Hepatocyte (in vitro differentiated cells): ENCODE measurements around the gene CD4. TPM values are rescaled to one million over a fixed set of nuclear protein-coding genes. Genes with fewer than 3 reads are reported as not detected.

Source experiments
- DNase-seq: peaks from one replicate; pipeline ENCODE4 v3.0.0-alpha.2; 2016; ENCODE audit warnings: low spot score
- H2AFZ ChIP-seq: fragments of 200-600 bp; sonication (generic); 2 replicates; pipeline ENCODE4 v1.6.0; 2016; ENCODE audit warnings: antibody characterized with exemption, mild to moderate bottlenecking
- H3K27ac ChIP-seq: fragments of 200-600 bp; sonication (generic); 2 replicates; pipeline ENCODE4 v1.5.1; 2016; ENCODE audit warnings: mild to moderate bottlenecking
- H3K27me3 ChIP-seq: fragments of 200-600 bp; sonication (generic); 2 replicates; pipeline ENCODE4 v1.6.1; 2016
- H3K36me3 ChIP-seq: fragments of 200-600 bp; sonication (generic); replicated peaks from 2 replicates; pipeline ENCODE4 v1.5.1; 2016; ENCODE audit warnings: low read depth; ENCODE audit not compliant: insufficient read depth
- H3K4me1 ChIP-seq: fragments of 200-600 bp; sonication (generic); 2 replicates; pipeline ENCODE4 v1.5.1; 2016; ENCODE audit warnings: mild to moderate bottlenecking, moderate library complexity; ENCODE audit not compliant: insufficient read depth
- H3K4me2 ChIP-seq: fragments of 200-600 bp; sonication (generic); 2 replicates; pipeline ENCODE4 v1.6.0; 2016
- H3K4me3 ChIP-seq: fragments of 200-600 bp; sonication (generic); 2 replicates; pipeline ENCODE4 v1.5.1; 2016; ENCODE audit warnings: mild to moderate bottlenecking
- H3K79me2 ChIP-seq: fragments of 200-600 bp; sonication (generic); 2 replicates; pipeline ENCODE4 v1.6.0; 2017; ENCODE audit warnings: mild to moderate bottlenecking
- H3K9me2 ChIP-seq: fragments of 200-600 bp; sonication (generic); replicated peaks from 2 replicates; pipeline ENCODE4 v1.6.0; 2017; ENCODE audit warnings: mild to moderate bottlenecking; ENCODE audit not compliant: insufficient read depth
- H3K9me3 ChIP-seq: fragments of 200-600 bp; sonication (generic); 2 replicates; pipeline ENCODE4 v1.5.1; 2016; ENCODE audit warnings: low read depth, mild to moderate bottlenecking
- H4K20me1 ChIP-seq: fragments of 200-600 bp; sonication (generic); 2 replicates; pipeline ENCODE4 v1.6.0; 2016; ENCODE audit warnings: mild to moderate bottlenecking; ENCODE audit not compliant: insufficient read depth, poor library complexity, severe bottlenecking
- EZH2 ChIP-seq: fragments of 200-600 bp; sonication (generic); IDR thresholded peaks from 2 replicates; pipeline ENCODE4 v1.6.1; 2016; ENCODE audit warnings: antibody characterized with exemption, mild to moderate bottlenecking, borderline replicate concordance
- EZH2phosphoT487 ChIP-seq: fragments of 200-600 bp; sonication (generic); IDR thresholded peaks from one replicate; pipeline ENCODE4 v1.6.1; 2018; ENCODE audit warnings: antibody characterized with exemption, mild to moderate bottlenecking, low read depth, moderate library complexity; ENCODE audit not compliant: unreplicated experiment, severe bottlenecking
- WGBS: methylation state at CpG from one replicate; pipeline ENCODE4 v1.1.6; 2016; ENCODE audit warnings: low lambda C conversion rate; ENCODE audit errors: missing lambda C conversion rate; 5-methylcytosine and 5-hydroxymethylcytosine counted together
- polyA plus RNA-seq: library from polyadenylated mRNA; unstranded; fragments of >200 nt; fragmentation: Nextera tagmentation; extraction: Ambion mirVana; gene quantifications from 2 replicates; pipeline ENCODE4 v1.2.1, GENCODE V29; 2016
- total RNA-seq: library from RNA; depleted of rRNA; stranded (reverse); fragments of >200 nt; gene quantifications from 2 replicates; pipeline ENCODE4 v1.2.3, GENCODE V29; 2014
- TF ChIP-seq, protein P1 (sequence below): fragments of 200-600 bp; sonication (generic); IDR thresholded peaks from 2 replicates; pipeline ENCODE4 v1.5.1; 2016; ENCODE audit warnings: antibody characterized with exemption, mild to moderate bottlenecking; ENCODE audit not compliant: poor library complexity

The CD4 gene
- total and polyA plus RNA-seq, 2 experiments from 2014 or later = 2.7 to 6.4 TPM

- peaks cover 5% of the 10 kb centered on the region for H3K27me3 ChIP-seq
- no peaks in the 10 kb centered on the region for H3K9me3 ChIP-seq
- peaks cover 6% of the 10 kb centered on the region for H3K79me2 ChIP-seq
- H3K36me3 ChIP-seq = no peaks in the 10 kb centered on the region
- 11% methylated on average over 8 of the region's 8 CpGs for WGBS
- no peaks in the 10 kb centered on the region for H4K20me1 ChIP-seq
- TF ChIP-seq, protein P1, sequence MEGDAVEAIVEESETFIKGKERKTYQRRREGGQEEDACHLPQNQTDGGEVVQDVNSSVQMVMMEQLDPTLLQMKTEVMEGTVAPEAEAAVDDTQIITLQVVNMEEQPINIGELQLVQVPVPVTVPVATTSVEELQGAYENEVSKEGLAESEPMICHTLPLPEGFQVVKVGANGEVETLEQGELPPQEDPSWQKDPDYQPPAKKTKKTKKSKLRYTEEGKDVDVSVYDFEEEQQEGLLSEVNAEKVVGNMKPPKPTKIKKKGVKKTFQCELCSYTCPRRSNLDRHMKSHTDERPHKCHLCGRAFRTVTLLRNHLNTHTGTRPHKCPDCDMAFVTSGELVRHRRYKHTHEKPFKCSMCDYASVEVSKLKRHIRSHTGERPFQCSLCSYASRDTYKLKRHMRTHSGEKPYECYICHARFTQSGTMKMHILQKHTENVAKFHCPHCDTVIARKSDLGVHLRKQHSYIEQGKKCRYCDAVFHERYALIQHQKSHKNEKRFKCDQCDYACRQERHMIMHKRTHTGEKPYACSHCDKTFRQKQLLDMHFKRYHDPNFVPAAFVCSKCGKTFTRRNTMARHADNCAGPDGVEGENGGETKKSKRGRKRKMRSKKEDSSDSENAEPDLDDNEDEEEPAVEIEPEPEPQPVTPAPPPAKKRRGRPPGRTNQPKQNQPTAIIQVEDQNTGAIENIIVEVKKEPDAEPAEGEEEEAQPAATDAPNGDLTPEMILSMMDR = no peak
- TF ChIP-seq EZH2 = no peak
- TF ChIP-seq EZH2phosphoT487 = no peak
- peak; percentile 91 for DNase-seq
- no peaks in the 10 kb centered on the region for H3K9me2 ChIP-seq
- no peak overlapping the region for H3K4me3 ChIP-seq
- peak overlapping the region; percentile 79 for H3K4me2 ChIP-seq
- H3K4me1 ChIP-seq = peaks cover 3% of the 10 kb centered on the region
- H2AFZ ChIP-seq = no peak overlapping the region
- H3K27ac ChIP-seq = peak overlapping the region; percentile 59
Measured at GRCh38 chr12:6827437-6827911, 38.1 kb downstream of the CD4 start.

GRCh38 chr12:6827982-6828780 lies 38.9 kb downstream of the CD4 start, which contains the start of gene P3H3:
TSS of gene P3H3 (plus strand) at chr12:6828407. CDS start at chr12:6828441, 34 bp downstream.
- Histone ChIP-seq H3K79me2 (peaks cover 6% of the 10 kb centered on the region), H3K9me2 (no peaks in the 10 kb centered on the region), H3K4me2 (peak within 1 kb of the TSS; percentile 79), H3K9me3 (no peaks in the 10 kb centered on the region), H3K4me1 (peaks cover 3% of the 10 kb centered on the region), H2AFZ (peak within 1 kb of the TSS; percentile 93), H4K20me1 (no peaks in the 10 kb centered on the region), H3K27ac (peak within 1 kb of the TSS; percentile 96), H3K4me3 (peak within 1 kb of the TSS; percentile 100), H3K36me3 (no peaks in the 10 kb centered on the region), H3K27me3 (no peaks in the 10 kb centered on the region)
- WGBS = under 1% methylated on average over 40 of the region's 60 CpGs
- TF ChIP-seq EZH2 (no peak), EZH2phosphoT487 (no peak)
- TF ChIP-seq, protein P1 = peak; percentile 9
- peak; percentile 60 for DNase-seq

DNA sequence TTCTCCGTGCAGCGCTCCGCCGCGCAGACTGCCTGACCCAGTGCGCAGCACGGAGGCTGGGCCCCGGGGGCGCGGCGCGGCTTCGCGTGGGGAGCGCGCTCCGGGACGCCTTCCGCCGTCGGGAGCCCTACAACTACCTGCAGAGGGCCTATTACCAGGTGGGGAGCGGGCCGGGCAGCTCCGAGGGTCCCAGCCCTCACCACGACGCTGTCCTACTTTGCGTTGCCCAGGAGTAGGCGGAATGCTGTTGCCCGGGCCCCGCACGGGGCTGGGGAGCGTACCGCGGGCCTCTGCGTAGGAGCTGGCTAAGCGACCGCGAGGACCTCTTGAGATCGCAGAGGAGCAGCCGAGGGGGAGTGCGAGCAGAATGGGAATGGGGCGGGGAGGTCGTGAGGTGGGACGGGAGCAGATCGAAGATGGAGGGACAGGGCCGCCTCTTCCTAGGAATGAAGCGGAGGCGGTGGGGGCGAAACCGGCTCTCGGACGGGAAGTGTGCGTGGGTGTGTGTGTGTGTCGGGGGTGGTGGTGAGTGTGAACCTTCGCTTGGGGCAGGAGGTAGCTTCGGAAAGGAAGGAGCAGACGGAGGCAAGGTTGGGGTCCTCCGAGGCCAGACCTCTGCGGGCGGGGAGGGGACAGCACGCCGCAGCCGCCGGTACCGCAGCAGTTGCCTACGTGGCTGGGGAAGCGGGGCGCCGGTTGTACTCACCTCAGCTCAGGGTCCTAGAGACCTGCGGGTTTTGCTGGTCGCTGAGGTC lies 39.6 kb downstream of the CD4 start:
- 2% methylated on average over 57 of the region's 71 CpGs for WGBS
- H3K27me3 ChIP-seq = no peaks in the 10 kb centered on the region

More for the DNA sequence above, 39.6 kb downstream of the CD4 start:
- Histone ChIP-seq H4K20me1 (no peaks in the 10 kb centered on the region), H2AFZ (peak overlapping the region; percentile 93), H3K79me2 (peaks cover 6% of the 10 kb centered on the region), H3K36me3 (no peaks in the 10 kb centered on the region), H3K27ac (peak overlapping the region; percentile 96), H3K4me2 (peak overlapping the region; percentile 79), H3K4me1 (peaks cover 3% of the 10 kb centered on the region), H3K4me3 (peak overlapping the region; percentile 100), H3K9me3 (no peaks in the 10 kb centered on the region), H3K9me2 (no peaks in the 10 kb centered on the region)
- peak; percentile 80 for DNase-seq
- no peak for TF ChIP-seq EZH2phosphoT487
- no peak for TF ChIP-seq EZH2
- TF ChIP-seq, protein P1 = no peak
